ENCODE results near the gene SNX11. TPM values are rescaled to one million over a fixed set of nuclear protein-coding genes. Genes with fewer than 3 reads are reported as not detected.

Gene SNX11
- total and polyA plus RNA-seq, 2 donors (not counting 3 experiments of a cell fraction or from before 2014, with no cell fraction given): 23.4 to 26.2 TPM

DNA sequence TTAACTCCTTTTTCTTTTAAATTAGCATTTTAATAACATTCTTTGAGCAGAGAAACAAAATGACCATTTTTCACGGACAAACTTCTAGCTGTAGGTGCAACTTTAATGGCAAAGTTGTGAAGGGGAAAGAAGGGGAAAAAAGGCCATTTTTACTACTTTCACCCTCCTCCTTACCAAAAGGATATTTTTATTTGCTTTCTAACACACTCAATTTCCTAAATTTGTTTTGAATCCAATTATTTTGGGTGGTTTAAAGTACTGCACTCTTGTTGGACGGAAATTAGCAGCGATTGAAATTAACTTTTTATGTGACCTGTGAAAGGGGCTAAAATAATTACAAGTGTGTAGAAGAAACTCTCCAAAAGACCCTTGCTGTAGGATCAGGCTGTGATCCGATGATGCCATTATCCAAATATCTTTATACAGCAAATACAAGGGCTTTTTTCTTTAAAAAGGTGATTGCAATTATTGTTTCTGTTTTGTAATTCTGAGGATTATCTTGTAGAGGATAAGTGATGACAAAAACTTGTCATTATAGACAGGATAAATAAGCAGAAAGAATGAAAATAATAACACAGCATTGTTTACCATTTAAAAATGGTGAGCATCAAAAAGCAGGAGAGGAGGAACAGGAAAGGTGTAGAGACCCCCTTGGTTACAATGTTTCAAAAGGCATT lies 42.4 kb downstream of the SNX11 start:
- POLR2A ChIA-PET: no interaction called here
- intact Hi-C loops (cut with micrococcal nuclease): loop anchor here (5.0 kb wide), 1 partner anchor 467 kb away; the partner anchor contains the start of gene HOXB8
- peaks cover 38 to 42% of the 10 kb centered on the region in 2 experiments for H3K27me3 ChIP-seq (ENCODE audit: control insufficient read depth in 2 of 2, insufficient read depth in 2 of 2, low read length in 2 of 2)
- H2AFZ ChIP-seq (ENCODE audit: low read depth, low read length): no peak overlapping the region
- no peaks in the 10 kb centered on the region for H3K4me1 ChIP-seq (ENCODE audit: control insufficient read depth, extremely low read depth, insufficient read depth, low read length)
- no peak overlapping the region for H3K4me2 ChIP-seq (ENCODE audit: insufficient read depth, low read length)
- no peaks in the 10 kb centered on the region for H3K79me2 ChIP-seq (ENCODE audit: control insufficient read depth, insufficient read depth, low read length)
- no peaks in the 10 kb centered on the region for H3K9me1 ChIP-seq (replicated peaks; ENCODE audit: control insufficient read depth, extremely low read depth, insufficient read depth, low read length)
- BruUV-seq (replicated peaks): no TSS peak
- no peak overlapping the region for H3K27ac ChIP-seq (ENCODE audit: insufficient read depth, low read depth, low read length)
- CTCF ChIA-PET: interaction anchor here (1.0 to 1.3 kb wide), 3 partner anchors 123 to 202 kb away, joined by 3 to 4 read pairs (median 3); no protein-coding TSS in a partner anchor
- H3K9ac ChIP-seq (replicated peaks; ENCODE audit: extremely low read depth, insufficient read depth, low read length): no peak overlapping the region
- dilution Hi-C loops (cut with MboI; ENCODE audit: extremely low pct_ligation_motif_present, low sequenced_read_pairs): no loop called here
- H3K4me3 ChIP-seq (replicated peaks in 1 of 3; ENCODE audit: insufficient read depth in 1 of 3, low read depth in 1 of 3, low read length in 3 of 3): no peak overlapping the region
- H3K36me3 ChIP-seq (ENCODE audit: control insufficient read depth in 2 of 2, extremely low read depth in 1 of 2, insufficient read depth in 2 of 2, low read length in 2 of 2): no peaks in the 10 kb centered on the region
- no peaks in the 10 kb centered on the region for H3K9me3 ChIP-seq (replicated peaks; ENCODE audit: control insufficient read depth, insufficient read depth, low read length)
- TF ChIP-seq MYC (IDR thresholded peaks at IDR 0.05; ENCODE audit: low read depth, low read length) (no peak), FOS (IDR thresholded peaks at IDR 0.05; ENCODE audit: borderline replicate concordance, insufficient read depth, low read length) (no peak), EZH2 (IDR thresholded peaks at IDR 0.05; ENCODE audit: borderline replicate concordance, low read depth, low read length, severe bottlenecking) (no peak)
- TF ChIP-seq, protein P1, sequence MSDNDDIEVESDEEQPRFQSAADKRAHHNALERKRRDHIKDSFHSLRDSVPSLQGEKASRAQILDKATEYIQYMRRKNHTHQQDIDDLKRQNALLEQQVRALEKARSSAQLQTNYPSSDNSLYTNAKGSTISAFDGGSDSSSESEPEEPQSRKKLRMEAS (IDR thresholded peaks at IDR 0.05; ENCODE audit: insufficient read depth, insufficient read length): no peak
- FAIRE-seq (no peak), DNase-seq (ENCODE audit: low read depth, low spot score) (no peak)
- no peaks in the 10 kb centered on the region for H4K20me1 ChIP-seq (replicated peaks; ENCODE audit: control insufficient read depth, extremely low read depth, insufficient read depth, low read length)

DNA sequence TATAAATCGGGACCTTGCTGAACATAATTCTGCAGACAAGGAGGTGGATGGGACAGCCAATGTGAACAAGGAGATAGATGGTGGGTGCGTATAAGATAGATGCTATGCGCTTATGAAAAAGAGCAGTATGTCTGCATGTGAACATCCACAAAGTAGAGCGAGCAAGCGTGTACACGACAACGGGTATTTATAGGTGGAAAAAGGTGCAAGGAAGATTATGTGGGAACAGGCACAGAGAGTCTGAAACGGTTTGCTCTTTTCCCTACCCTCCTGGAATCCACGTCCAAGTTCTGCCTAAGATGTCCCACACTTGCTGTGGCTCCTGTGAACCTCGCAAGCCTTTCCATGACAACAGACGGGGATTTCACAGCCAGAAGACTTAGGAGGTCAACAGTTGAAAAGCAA lies 43.0 kb downstream of the SNX11 start:
- H3K9me1 ChIP-seq (replicated peaks; ENCODE audit: control insufficient read depth, extremely low read depth, insufficient read depth, low read length): no peaks in the 10 kb centered on the region
- H3K79me2 ChIP-seq (ENCODE audit: control insufficient read depth, insufficient read depth, low read length): no peaks in the 10 kb centered on the region
- H3K9me3 ChIP-seq (replicated peaks; ENCODE audit: control insufficient read depth, insufficient read depth, low read length): no peaks in the 10 kb centered on the region
- H2AFZ ChIP-seq (ENCODE audit: low read depth, low read length): no peak overlapping the region
- no peaks in the 10 kb centered on the region for H3K36me3 ChIP-seq (ENCODE audit: control insufficient read depth in 2 of 2, extremely low read depth in 1 of 2, insufficient read depth in 2 of 2, low read length in 2 of 2)
- no TSS peak for BruUV-seq (replicated peaks)
- no peak overlapping the region for H3K4me3 ChIP-seq (replicated peaks in 1 of 3; ENCODE audit: insufficient read depth in 1 of 3, low read depth in 1 of 3, low read length in 3 of 3)
- ChIA-PET POLR2A (no interaction called here), CTCF (interaction anchor here (1.0 to 1.3 kb wide), 3 partner anchors 9 to 56 kb away, joined by 3 to 4 read pairs (median 4); no protein-coding TSS in a partner anchor)
- no peak for FAIRE-seq
- H3K27me3 ChIP-seq (ENCODE audit: control insufficient read depth in 2 of 2, insufficient read depth in 2 of 2, low read length in 2 of 2): peaks cover 38 to 42% of the 10 kb centered on the region in 2 experiments
- TF ChIP-seq FOS (IDR thresholded peaks at IDR 0.05; ENCODE audit: borderline replicate concordance, insufficient read depth, low read length) (no peak), JUN (IDR thresholded peaks at IDR 0.05; ENCODE audit: borderline replicate concordance, insufficient read depth, insufficient read length, low read depth) (no peak), POLR2A (IDR thresholded peaks at IDR 0.05; ENCODE audit: low read depth, low read length) (no peak), POLR2AphosphoS5 (IDR thresholded peaks at IDR 0.05; ENCODE audit: insufficient read depth, low read depth, low read length) (no peak), GATA2 (IDR thresholded peaks at IDR 0.05; ENCODE audit: insufficient read depth, insufficient read length, low read depth, low read length) (no peak), EZH2 (IDR thresholded peaks at IDR 0.05; ENCODE audit: borderline replicate concordance, low read depth, low read length, severe bottlenecking) (no peak), MYC (IDR thresholded peaks at IDR 0.05; ENCODE audit: low read depth, low read length) (no peak)
- TF ChIP-seq, protein P2, sequence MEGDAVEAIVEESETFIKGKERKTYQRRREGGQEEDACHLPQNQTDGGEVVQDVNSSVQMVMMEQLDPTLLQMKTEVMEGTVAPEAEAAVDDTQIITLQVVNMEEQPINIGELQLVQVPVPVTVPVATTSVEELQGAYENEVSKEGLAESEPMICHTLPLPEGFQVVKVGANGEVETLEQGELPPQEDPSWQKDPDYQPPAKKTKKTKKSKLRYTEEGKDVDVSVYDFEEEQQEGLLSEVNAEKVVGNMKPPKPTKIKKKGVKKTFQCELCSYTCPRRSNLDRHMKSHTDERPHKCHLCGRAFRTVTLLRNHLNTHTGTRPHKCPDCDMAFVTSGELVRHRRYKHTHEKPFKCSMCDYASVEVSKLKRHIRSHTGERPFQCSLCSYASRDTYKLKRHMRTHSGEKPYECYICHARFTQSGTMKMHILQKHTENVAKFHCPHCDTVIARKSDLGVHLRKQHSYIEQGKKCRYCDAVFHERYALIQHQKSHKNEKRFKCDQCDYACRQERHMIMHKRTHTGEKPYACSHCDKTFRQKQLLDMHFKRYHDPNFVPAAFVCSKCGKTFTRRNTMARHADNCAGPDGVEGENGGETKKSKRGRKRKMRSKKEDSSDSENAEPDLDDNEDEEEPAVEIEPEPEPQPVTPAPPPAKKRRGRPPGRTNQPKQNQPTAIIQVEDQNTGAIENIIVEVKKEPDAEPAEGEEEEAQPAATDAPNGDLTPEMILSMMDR (IDR thresholded peaks at IDR 0.05; ENCODE audit: extremely low read depth in 1 of 2, insufficient read depth in 1 of 2, low read depth in 1 of 2, low read length in 2 of 2): no peak
- TF ChIP-seq, protein P1 (IDR thresholded peaks at IDR 0.05; ENCODE audit: insufficient read depth, insufficient read length): no peak
- H3K4me1 ChIP-seq (ENCODE audit: control insufficient read depth, extremely low read depth, insufficient read depth, low read length): no peaks in the 10 kb centered on the region
- DNase-seq (ENCODE audit: low read depth, low spot score): no peak
- H3K4me2 ChIP-seq (ENCODE audit: insufficient read depth, low read length): no peak overlapping the region
- dilution Hi-C loops (cut with MboI; ENCODE audit: extremely low pct_ligation_motif_present, low sequenced_read_pairs): no loop called here
- no peaks in the 10 kb centered on the region for H4K20me1 ChIP-seq (replicated peaks; ENCODE audit: control insufficient read depth, extremely low read depth, insufficient read depth, low read length)
- H3K27ac ChIP-seq (ENCODE audit: insufficient read depth, low read depth, low read length): no peak overlapping the region
- no peak overlapping the region for H3K9ac ChIP-seq (replicated peaks; ENCODE audit: extremely low read depth, insufficient read depth, low read length)
- intact Hi-C loops (cut with micrococcal nuclease): loop anchor here (5.0 kb wide), 1 partner anchor 467 kb away; the partner anchor contains the start of gene HOXB8

Measured in endothelial cell of umbilical vein (primary cell).